ENCODE results near the gene ANKRD36B.
"Not testable (repeated sequence)": the region's sequence is repeated elsewhere in the genome, so short reads cannot be mapped to it uniquely, and the experiment has no call there.

The ANKRD36B gene

GRCh38 chr2:97548536-97548935 is 41.1 kb downstream of the ANKRD36B start:
- not testable (repeated sequence) for DNase-seq

GRCh38 chr2:97546711-97547110 is 43.0 kb downstream of the ANKRD36B start:
- DNase-seq = no peak

- not testable (repeated sequence) for DNase-seq
These were observed 44.8 kb downstream of the ANKRD36B start for GRCh38 chr2:97544911-97545310.

- not testable (repeated sequence) for DNase-seq
These were observed 63.8 kb downstream of the ANKRD36B start for GRCh38 chr2:97525904-97526303.

GRCh38 chr2:97523816-97524215 is 65.9 kb downstream of the ANKRD36B start:
- not testable (repeated sequence) for DNase-seq

GRCh38 chr2:97522916-97523555 is 66.6 kb downstream of the ANKRD36B start:
- DNase-seq = not testable (repeated sequence)

- not testable (repeated sequence) for DNase-seq
These were observed 94.0 kb downstream of the ANKRD36B start for GRCh38 chr2:97495651-97496050.

- peak; percentile 23 for DNase-seq
These were observed 99.5 kb downstream of the ANKRD36B start for GRCh38 chr2:97490141-97490540.
